HCT116 (cell line): ENCODE data around the gene RCN2. TPM values are rescaled to one million over a fixed set of nuclear protein-coding genes. Genes with fewer than 3 reads are reported as not detected.

Source experiments
- ATAC-seq: fragments of 200-7000 bp; cut with Tn5 transposase; 2 replicates; pipeline ENCODE4 v1.9.1; 2020; ENCODE audit warnings: mild to moderate bottlenecking, moderate library complexity
- BruUV-seq: library from RNA; stranded (reverse); fragments of 400-500 nt; replicated peaks from 2 replicates; lab custom pipeline; 2021; lab: Mats Ljungman, UMichigan
- CTCF ChIA-PET: fragments of 300-600 bp; sonication (Branson Sonifier 250); formaldehyde crosslinking; loops from one replicate; lab custom pipeline; 2021; ENCODE audit warnings: antibody characterized with exemption; lab: Charles Lee
- POLR2A ChIA-PET: fragments of 300-600, 350-600 bp; sonication (Branson Sonifier 250); formaldehyde crosslinking; loops from one replicate; lab custom pipeline; 2021; ENCODE audit warnings: antibody characterized with exemption; lab: Charles Lee
- RAD21 ChIA-PET, 2 experiments: fragments of 300-600 bp; sonication (Branson Sonifier 250); formaldehyde crosslinking; loops; one replicate each; lab custom pipeline; 2023; ENCODE audit warnings: low total read pairs in 2 of 2; ENCODE audit not compliant: uncharacterized antibody in 2 of 2, unreplicated experiment in 2 of 2, low non-redundant PET in 1 of 2; lab: Charles Lee
- DNase-seq: peaks from one replicate; pipeline ENCODE4 v3.0.0-alpha.2; 2010; ENCODE audit warnings: low read depth, low spot score
- H2AFZ ChIP-seq: fragments of 200-600 bp; shearing (Covaris generic), sonication (generic); 2 replicates; pipeline ENCODE4 v1.6.1; 2017; ENCODE audit warnings: low read depth, mixed run types, mixed read lengths, antibody characterized with exemption, low read length; ENCODE audit not compliant: poor library complexity, severe bottlenecking
- H3K27ac ChIP-seq: 2 replicates; pipeline ENCODE4 v1.5.1; 2012; ENCODE audit warnings: low read depth, low read length
- H3K27me3 ChIP-seq: fragments of 200-600 bp; sonication (generic); 2 replicates; pipeline ENCODE4 v1.6.1; 2016; ENCODE audit warnings: mixed run types, low read length, mixed read lengths; ENCODE audit not compliant: insufficient read depth
- H3K36me3 ChIP-seq, 2 experiments: fragments of 200-500 bp in 1 of 2; fragments of 200-600 bp in 1 of 2; sonication (Bioruptor generic) in 1 of 2; sonication (generic) in 1 of 2; 2 replicates each; pipeline versions ENCODE4 v1.5.1 to v1.6.1; 2014 to 2016; ENCODE audit warnings: low read length in 2 of 2, inconsistent platforms in 1 of 2, mixed read lengths in 1 of 2, mixed run types in 1 of 2; ENCODE audit not compliant: insufficient read depth in 2 of 2, control insufficient read depth in 1 of 2
- H3K4me1 ChIP-seq, 2 experiments: fragments of 200-600 bp in 1 of 2; sonication (generic) in 1 of 2; 2 replicates each; pipeline versions ENCODE4 v1.5.1 to v1.6.1; 2012 to 2017; ENCODE audit warnings: low read length in 2 of 2, inconsistent platforms in 1 of 2, mild to moderate bottlenecking in 1 of 2, mixed read lengths in 1 of 2, mixed run types in 1 of 2, moderate library complexity in 1 of 2; ENCODE audit not compliant: insufficient read depth in 2 of 2, control insufficient read depth in 1 of 2
- H3K4me2 ChIP-seq: fragments of 200-600 bp; sonication (generic); 2 replicates; pipeline ENCODE4 v1.6.1; 2017; ENCODE audit warnings: mixed run types, low read length, mixed read lengths
- H3K4me3 ChIP-seq, 2 experiments: fragments of 200-600 bp in 1 of 2; sonication (generic) in 1 of 2; replicated peaks in 1 of 2; 2 replicates each; pipeline ENCODE4 v1.5.1; 2011 to 2016; ENCODE audit warnings: low read length in 2 of 2, control low read depth in 1 of 2, low read depth in 1 of 2, mild to moderate bottlenecking in 1 of 2, mixed read lengths in 1 of 2, mixed run types in 1 of 2
- H3K79me2 ChIP-seq: fragments of 200-600 bp; sonication (generic); 2 replicates; pipeline ENCODE4 v1.6.1; 2017; ENCODE audit warnings: mild to moderate bottlenecking, mixed run types, low read length, moderate library complexity, mixed read lengths; ENCODE audit not compliant: insufficient read depth
- H3K9ac ChIP-seq: fragments of 200-600 bp; sonication (generic); 2 replicates; pipeline ENCODE4 v1.6.1; 2016; ENCODE audit warnings: low read length, mixed read lengths
- H3K9me2 ChIP-seq: fragments of 200-600 bp; sonication (generic), shearing (Covaris generic); 2 replicates; pipeline ENCODE4 v1.6.1; 2017; ENCODE audit warnings: mixed run types, mild to moderate bottlenecking, moderate library complexity; ENCODE audit not compliant: insufficient read depth
- H3K9me3 ChIP-seq, 2 experiments: fragments of 200-500 bp in 1 of 2; fragments of 200-600 bp in 1 of 2; sonication (Bioruptor generic) in 1 of 2; sonication (generic) in 1 of 2; 2 replicates each; pipeline ENCODE4 v1.6.1; 2014 to 2017; ENCODE audit warnings: low read length in 2 of 2, mixed read lengths in 2 of 2, inconsistent platforms in 1 of 2, low read depth in 1 of 2, mild to moderate bottlenecking in 1 of 2, mixed run types in 1 of 2, moderate library complexity in 1 of 2; ENCODE audit not compliant: control insufficient read depth in 1 of 2, insufficient read depth in 1 of 2
- H4K20me1 ChIP-seq: fragments of 200-600 bp; sonication (generic), shearing (Covaris generic); 2 replicates; pipeline ENCODE4 v1.6.1; 2017; ENCODE audit warnings: mixed run types, mild to moderate bottlenecking, moderate library complexity; ENCODE audit not compliant: insufficient read depth
- CEBPB ChIP-seq: IDR thresholded peaks from 2 replicates; pipeline ENCODE4 v1.6.1; 2012; ENCODE audit warnings: low read depth
- EGR1 ChIP-seq: IDR thresholded peaks from 2 replicates; pipeline ENCODE4 v1.6.1; 2012; ENCODE audit warnings: low read depth
- ELF1 ChIP-seq: IDR thresholded peaks from 2 replicates; pipeline ENCODE4 v1.6.1; 2012; ENCODE audit warnings: low read depth, borderline replicate concordance
- EZH2phosphoT487 ChIP-seq: fragments of 200-600 bp; IDR thresholded peaks from 2 replicates; pipeline ENCODE4 v1.6.1; 2018; ENCODE audit warnings: antibody characterized with exemption, borderline replicate concordance
- JUND ChIP-seq: IDR thresholded peaks from 2 replicates; pipeline ENCODE4 v1.6.1; 2012
- POLR2A ChIP-seq: IDR thresholded peaks from 2 replicates; pipeline ENCODE4 v1.7.0; 2011; ENCODE audit warnings: borderline replicate concordance; ENCODE audit not compliant: insufficient read depth, insufficient read length; ENCODE audit errors: extremely low read depth
- POLR2AphosphoS5 ChIP-seq: IDR thresholded peaks from 2 replicates; pipeline ENCODE4 v1.6.1; 2011; ENCODE audit warnings: mild to moderate bottlenecking, low read depth, low read length, moderate library complexity
- RAD21 ChIP-seq: IDR thresholded peaks from 2 replicates; pipeline ENCODE4 v1.6.1; 2012; ENCODE audit warnings: low read depth, mild to moderate bottlenecking
- TCF7L2 ChIP-seq: IDR thresholded peaks from 2 replicates; pipeline ENCODE4 v1.7.0; 2011; ENCODE audit warnings: borderline replicate concordance, inconsistent platforms; ENCODE audit not compliant: insufficient read depth, insufficient read length; ENCODE audit errors: extremely low read depth
- YY1 ChIP-seq: IDR thresholded peaks from 2 replicates; pipeline ENCODE4 v1.6.1; 2011; ENCODE audit warnings: low read length, low read depth, moderate library complexity, mild to moderate bottlenecking; ENCODE audit not compliant: insufficient replicate concordance; ENCODE audit errors: extremely low read depth
- ZFX ChIP-seq: fragments of 450-650 bp; IDR thresholded peaks from 2 replicates; pipeline ENCODE4 v1.6.1; 2017
- ZNF274 ChIP-seq: fragments of 200-500 bp; sonication (Bioruptor generic); IDR thresholded peaks from 2 replicates; pipeline ENCODE4 v1.6.1; 2014; ENCODE audit warnings: mild to moderate bottlenecking, low read depth, low read length, inconsistent platforms
- intact Hi-C: fragments of 100-400 bp; cut with micrococcal nuclease; formaldehyde crosslinking; loops from 2 replicates; pipeline ENCODE4 v1.10.0; 2022
- total RNA-seq: library from RNA; stranded (reverse); gene quantifications from one replicate; pipeline ENCODE4 v1.2.1, GENCODE V29; 2021; ENCODE audit not compliant: unreplicated experiment
- TF ChIP-seq, protein P1 (sequence below): IDR thresholded peaks from 2 replicates; pipeline ENCODE4 v1.6.1; 2011; ENCODE audit warnings: mild to moderate bottlenecking, low read length, moderate library complexity; ENCODE audit not compliant: insufficient replicate concordance; ENCODE audit errors: extremely low read depth
- TF ChIP-seq, protein P2 (sequence below), 3 experiments: fragments of 200-600 bp in 1 of 3; sonication (generic) in 1 of 3; IDR thresholded peaks in 2 of 3; conservative IDR thresholded peaks in 1 of 3; 2 replicates each; pipeline ENCODE4 v1.5.1; 2012 to 2017; ENCODE audit warnings: low read depth in 2 of 3, low read length in 2 of 3, antibody characterized with exemption in 1 of 3, borderline replicate concordance in 1 of 3, control low read depth in 1 of 3, mild to moderate bottlenecking in 1 of 3, mixed read lengths in 1 of 3, mixed run types in 1 of 3, moderate library complexity in 1 of 3; ENCODE audit not compliant: insufficient read depth in 1 of 3
- TF ChIP-seq, protein P3 (sequence below): IDR thresholded peaks from 2 replicates; pipeline ENCODE4 v1.6.1; 2012

RCN2 gene
- total RNA-seq, 1 experiment from 2014 or later = 71.5 TPM

DNA sequence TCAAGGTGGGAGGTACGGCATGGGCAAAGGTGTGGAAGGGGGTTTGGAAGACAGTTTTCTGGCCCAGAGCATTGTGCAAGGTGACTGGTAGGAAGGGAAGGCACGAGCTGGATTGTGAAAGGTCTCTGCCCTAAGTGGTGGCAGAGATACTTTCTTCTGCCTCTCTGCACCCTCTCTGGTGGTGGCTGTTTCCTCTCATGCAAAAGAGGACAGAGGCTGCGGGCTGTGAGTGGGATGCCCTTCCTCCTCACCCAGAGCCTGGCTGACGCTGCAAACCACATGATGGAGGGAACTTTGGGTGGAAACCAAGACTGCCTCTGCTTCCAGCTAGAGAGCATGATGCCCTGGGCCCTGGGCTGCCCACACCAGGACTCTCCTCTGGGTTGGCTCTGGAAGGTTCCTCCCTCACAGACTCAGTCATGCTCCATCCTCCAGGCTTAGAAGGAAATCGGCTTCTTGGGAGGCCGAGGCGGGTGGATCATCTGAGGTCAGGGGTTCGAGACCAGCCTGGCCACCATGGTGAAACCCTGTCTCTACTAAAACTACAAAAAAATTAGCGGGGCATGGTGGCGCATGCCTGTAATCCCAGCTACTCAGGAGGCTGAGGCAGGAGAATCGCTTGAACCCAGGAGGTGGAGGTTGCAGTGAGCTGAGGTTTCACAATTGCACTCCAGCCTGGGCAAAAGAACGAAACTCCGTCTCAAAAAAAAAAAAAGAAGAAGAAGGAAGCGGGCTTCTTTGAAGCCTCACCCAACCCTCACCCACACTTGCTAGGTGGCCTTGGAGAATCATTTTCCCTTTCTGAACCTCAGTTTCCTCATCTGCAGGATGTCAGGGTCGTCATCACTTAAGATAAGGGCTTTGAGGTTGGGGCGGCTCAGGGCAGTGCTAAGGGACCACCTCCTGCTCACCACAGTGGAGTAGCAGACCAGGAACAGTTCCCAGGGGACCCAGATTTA, 71.7 kb downstream of the RCN2 start:
- ChIA-PET CTCF (no interaction called here), POLR2A (no interaction called here), RAD21 (no interaction called here)
- no peak overlapping the region for H3K4me3 ChIP-seq
- no peaks in the 10 kb centered on the region for H4K20me1 ChIP-seq
- H2AFZ ChIP-seq = no peak overlapping the region
- H3K9ac ChIP-seq = no peak overlapping the region
- H3K27me3 ChIP-seq = no peaks in the 10 kb centered on the region
- H3K27ac ChIP-seq = no peak overlapping the region
- no peaks in the 10 kb centered on the region for H3K36me3 ChIP-seq
- no peak for TF ChIP-seq RAD21
- no peak for TF ChIP-seq ZFX
- TF ChIP-seq, protein P1, sequence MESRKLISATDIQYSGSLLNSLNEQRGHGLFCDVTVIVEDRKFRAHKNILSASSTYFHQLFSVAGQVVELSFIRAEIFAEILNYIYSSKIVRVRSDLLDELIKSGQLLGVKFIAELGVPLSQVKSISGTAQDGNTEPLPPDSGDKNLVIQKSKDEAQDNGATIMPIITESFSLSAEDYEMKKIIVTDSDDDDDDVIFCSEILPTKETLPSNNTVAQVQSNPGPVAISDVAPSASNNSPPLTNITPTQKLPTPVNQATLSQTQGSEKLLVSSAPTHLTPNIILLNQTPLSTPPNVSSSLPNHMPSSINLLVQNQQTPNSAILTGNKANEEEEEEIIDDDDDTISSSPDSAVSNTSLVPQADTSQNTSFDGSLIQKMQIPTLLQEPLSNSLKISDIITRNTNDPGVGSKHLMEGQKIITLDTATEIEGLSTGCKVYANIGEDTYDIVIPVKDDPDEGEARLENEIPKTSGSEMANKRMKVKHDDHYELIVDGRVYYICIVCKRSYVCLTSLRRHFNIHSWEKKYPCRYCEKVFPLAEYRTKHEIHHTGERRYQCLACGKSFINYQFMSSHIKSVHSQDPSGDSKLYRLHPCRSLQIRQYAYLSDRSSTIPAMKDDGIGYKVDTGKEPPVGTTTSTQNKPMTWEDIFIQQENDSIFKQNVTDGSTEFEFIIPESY = no peak
- no peak for TF ChIP-seq CEBPB
- TF ChIP-seq, protein P2, sequence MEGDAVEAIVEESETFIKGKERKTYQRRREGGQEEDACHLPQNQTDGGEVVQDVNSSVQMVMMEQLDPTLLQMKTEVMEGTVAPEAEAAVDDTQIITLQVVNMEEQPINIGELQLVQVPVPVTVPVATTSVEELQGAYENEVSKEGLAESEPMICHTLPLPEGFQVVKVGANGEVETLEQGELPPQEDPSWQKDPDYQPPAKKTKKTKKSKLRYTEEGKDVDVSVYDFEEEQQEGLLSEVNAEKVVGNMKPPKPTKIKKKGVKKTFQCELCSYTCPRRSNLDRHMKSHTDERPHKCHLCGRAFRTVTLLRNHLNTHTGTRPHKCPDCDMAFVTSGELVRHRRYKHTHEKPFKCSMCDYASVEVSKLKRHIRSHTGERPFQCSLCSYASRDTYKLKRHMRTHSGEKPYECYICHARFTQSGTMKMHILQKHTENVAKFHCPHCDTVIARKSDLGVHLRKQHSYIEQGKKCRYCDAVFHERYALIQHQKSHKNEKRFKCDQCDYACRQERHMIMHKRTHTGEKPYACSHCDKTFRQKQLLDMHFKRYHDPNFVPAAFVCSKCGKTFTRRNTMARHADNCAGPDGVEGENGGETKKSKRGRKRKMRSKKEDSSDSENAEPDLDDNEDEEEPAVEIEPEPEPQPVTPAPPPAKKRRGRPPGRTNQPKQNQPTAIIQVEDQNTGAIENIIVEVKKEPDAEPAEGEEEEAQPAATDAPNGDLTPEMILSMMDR (IDR thresholded peaks at IDR 0.05 in 2 of 3, conservative IDR thresholded peaks at IDR 0.05 in 1 of 3; ENCODE audit: borderline replicate concordance in 1 of 3, insufficient read depth in 1 of 3, low read depth in 2 of 3, low read length in 2 of 3) = no peak
- no peak for TF ChIP-seq TCF7L2
- TF ChIP-seq ZNF274 = no peak
- no peak for TF ChIP-seq ELF1
- no peak for TF ChIP-seq JUND
- TF ChIP-seq, protein P3, sequence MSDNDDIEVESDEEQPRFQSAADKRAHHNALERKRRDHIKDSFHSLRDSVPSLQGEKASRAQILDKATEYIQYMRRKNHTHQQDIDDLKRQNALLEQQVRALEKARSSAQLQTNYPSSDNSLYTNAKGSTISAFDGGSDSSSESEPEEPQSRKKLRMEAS = no peak
- no peak for TF ChIP-seq EZH2phosphoT487
- no peak for TF ChIP-seq YY1
- no peak for TF ChIP-seq EGR1
- no peak for TF ChIP-seq POLR2A
- TF ChIP-seq POLR2AphosphoS5 = no peak
- no TSS peak for BruUV-seq
- ATAC-seq = no peak
- no peaks in the 10 kb centered on the region for H3K4me1 ChIP-seq
- intact Hi-C loops = no loop called here
- H3K79me2 ChIP-seq = no peaks in the 10 kb centered on the region
- no peaks in the 10 kb centered on the region for H3K9me2 ChIP-seq
- H3K4me2 ChIP-seq = no peak overlapping the region
- H3K9me3 ChIP-seq = no peaks in the 10 kb centered on the region
- no peak for DNase-seq
